NOMO-1 treated with dmso at 0.1 percent for 144 hours (cell line): ENCODE measurements around the gene RTN4RL1.

Source experiments
- DNase-seq: peaks from one replicate; lab custom pipeline; 2025; ENCODE audit not compliant: unreplicated experiment; lab: John Stamatoyannopoulos, UW

The RTN4RL1 gene

DNA sequence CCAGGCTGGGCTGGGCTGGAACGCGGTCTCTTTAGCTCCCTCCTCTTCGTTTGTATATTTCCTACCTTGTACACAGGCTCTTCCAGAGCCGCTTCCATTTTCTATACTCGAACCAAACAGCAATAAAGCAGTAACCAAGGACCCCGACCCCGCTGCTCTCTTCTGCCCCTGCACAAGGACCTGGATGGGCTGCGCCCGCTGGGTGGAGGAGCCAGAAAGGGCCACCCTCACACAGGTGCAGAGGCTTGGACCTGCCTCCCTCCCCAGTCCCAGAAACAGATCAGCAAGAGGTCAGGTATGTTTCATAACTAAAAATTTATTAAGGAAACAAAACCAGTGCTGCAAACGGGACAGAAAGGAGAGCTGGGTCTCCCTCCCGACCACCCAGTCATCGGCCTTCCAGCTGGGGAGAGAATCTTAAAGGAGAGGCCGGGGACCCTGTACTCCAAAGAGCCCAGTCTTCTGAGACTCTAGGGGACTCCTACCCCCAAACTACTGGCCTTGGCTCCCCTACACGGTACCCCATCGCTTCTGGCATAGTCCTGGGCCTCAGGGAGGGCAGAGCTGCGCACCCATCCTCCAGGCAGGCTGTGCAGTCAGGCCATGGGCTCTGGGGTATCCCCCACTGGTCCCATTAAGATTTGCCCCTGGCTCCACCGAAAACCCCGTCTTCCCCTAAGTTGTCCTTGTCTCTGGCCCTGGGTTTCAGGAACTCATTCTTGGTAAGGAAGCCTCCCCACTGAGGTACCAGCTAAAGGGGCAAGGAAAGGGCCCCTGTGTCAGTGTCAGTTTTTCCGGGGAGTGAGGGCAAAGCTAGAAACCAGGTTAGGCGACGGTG, 34.6 kb upstream of the RTN4RL1 start:
- no peak for DNase-seq

DNA sequence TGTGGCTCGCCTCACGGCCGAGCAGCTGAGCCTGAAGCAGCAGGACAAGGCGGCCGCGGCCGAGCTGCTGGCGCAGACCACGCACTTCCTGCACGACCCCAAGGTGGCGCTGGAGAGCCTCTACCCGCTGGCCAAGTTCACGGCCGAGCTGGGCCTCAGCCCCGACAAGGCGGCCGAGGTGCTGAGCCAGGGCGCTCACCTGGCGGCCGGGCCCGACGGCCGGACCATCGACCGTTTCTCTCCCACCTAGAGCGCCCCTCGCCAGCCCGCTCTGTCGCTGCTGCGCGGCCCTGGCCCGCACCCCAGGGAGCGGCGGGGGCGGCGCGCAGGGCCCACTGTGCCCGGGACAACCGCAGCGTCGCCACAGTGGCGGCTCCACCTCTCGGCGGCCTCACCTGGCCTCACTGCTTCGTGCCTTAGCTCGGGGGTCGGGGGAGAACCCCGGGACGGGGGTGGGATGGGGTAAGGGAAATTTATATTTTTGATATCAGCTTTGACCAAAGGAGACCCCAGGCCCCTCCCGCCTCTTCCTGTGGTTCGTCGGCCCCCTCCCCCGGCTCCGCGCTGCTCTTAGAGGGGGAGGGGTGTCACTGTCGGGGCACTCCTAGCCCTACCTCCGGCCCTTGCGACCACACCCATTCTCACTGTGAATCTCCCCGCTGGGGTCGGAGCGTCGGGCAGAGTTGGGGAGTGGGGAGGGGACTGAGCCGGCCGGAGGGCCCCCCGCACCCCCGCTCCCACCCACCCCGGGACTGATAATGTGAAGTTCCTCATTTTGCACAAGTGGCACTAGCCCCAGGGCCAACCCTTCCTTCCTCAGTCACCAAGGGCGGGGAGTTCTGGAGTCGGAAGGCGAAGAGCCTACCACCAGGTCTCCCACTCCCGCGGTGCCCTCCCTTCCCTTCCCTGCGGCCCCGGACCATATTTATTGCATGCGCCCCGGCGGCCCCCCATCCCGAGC, 33.7 kb upstream of the RTN4RL1 start:
- DNase-seq, result peak; percentile 66

DNA sequence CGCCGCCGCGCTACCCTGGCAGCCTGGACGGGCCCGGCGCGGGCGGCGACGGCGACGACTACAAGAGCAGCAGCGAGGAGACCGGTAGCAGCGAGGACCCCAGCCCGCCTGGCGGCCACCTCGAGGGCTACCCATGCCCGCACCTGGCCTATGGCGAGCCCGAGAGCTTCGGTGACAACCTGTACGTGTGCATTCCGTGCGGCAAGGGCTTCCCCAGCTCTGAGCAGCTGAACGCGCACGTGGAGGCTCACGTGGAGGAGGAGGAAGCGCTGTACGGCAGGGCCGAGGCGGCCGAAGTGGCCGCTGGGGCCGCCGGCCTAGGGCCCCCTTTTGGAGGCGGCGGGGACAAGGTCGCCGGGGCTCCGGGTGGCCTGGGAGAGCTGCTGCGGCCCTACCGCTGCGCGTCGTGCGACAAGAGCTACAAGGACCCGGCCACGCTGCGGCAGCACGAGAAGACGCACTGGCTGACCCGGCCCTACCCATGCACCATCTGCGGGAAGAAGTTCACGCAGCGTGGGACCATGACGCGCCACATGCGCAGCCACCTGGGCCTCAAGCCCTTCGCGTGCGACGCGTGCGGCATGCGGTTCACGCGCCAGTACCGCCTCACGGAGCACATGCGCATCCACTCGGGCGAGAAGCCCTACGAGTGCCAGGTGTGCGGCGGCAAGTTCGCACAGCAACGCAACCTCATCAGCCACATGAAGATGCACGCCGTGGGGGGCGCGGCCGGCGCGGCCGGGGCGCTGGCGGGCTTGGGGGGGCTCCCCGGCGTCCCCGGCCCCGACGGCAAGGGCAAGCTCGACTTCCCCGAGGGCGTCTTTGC, 32.8 kb upstream of the RTN4RL1 start:
- DNase-seq, result no peak

DNA sequence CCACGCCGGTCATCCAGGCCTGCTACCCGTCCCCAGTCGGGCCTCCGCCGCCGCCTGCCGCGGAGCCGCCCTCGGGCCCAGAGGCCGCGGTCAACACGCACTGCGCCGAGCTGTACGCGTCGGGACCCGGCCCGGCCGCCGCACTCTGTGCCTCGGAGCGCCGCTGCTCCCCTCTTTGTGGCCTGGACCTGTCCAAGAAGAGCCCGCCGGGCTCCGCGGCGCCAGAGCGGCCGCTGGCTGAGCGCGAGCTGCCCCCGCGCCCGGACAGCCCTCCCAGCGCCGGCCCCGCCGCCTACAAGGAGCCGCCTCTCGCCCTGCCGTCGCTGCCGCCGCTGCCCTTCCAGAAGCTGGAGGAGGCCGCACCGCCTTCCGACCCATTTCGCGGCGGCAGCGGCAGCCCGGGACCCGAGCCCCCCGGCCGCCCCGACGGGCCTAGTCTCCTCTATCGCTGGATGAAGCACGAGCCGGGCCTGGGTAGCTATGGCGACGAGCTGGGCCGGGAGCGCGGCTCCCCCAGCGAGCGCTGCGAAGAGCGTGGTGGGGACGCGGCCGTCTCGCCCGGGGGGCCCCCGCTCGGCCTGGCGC, 32.1 kb upstream of the RTN4RL1 start:
- DNase-seq, result no peak

DNA sequence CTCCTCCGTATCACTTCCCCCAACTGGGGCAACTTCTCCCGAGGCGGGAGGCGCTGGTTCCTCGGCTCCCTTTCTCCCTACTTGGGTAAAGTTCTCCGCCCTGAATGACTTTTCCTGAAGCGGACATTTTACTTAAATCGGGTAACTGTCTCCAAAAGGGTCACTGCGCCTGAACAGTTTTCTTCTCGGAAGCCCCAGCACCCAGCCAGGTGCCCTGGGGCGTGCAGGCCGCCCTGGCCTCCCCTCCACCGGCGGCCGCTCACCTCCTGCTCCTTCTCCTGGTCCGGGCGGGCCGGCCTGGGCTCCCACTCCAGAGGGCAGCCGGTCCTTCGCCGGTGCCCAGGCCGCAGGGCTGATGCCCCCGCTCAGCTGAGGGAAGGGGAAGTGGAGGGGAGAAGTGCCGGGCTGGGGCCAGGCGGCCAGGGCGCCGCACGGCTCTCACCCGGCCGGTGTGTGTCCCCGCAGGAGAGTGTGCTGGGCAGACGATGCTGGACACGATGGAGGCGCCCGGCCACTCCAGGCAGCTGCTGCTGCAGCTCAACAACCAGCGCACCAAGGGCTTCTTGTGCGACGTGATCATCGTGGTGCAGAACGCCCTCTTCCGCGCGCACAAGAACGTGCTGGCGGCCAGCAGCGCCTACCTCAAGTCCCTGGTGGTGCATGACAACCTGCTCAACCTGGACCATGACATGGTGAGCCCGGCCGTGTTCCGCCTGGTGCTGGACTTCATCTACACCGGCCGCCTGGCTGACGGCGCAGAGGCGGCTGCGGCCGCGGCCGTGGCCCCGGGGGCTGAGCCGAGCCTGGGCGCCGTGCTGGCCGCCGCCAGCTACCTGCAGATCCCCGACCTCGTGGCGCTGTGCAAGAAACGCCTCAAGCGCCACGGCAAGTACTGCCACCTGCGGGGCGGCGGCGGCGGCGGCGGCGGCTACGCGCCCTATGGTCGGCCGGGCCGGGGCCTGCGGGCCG, 31.4 kb upstream of the RTN4RL1 start:
- DNase-seq, result no peak

DNA sequence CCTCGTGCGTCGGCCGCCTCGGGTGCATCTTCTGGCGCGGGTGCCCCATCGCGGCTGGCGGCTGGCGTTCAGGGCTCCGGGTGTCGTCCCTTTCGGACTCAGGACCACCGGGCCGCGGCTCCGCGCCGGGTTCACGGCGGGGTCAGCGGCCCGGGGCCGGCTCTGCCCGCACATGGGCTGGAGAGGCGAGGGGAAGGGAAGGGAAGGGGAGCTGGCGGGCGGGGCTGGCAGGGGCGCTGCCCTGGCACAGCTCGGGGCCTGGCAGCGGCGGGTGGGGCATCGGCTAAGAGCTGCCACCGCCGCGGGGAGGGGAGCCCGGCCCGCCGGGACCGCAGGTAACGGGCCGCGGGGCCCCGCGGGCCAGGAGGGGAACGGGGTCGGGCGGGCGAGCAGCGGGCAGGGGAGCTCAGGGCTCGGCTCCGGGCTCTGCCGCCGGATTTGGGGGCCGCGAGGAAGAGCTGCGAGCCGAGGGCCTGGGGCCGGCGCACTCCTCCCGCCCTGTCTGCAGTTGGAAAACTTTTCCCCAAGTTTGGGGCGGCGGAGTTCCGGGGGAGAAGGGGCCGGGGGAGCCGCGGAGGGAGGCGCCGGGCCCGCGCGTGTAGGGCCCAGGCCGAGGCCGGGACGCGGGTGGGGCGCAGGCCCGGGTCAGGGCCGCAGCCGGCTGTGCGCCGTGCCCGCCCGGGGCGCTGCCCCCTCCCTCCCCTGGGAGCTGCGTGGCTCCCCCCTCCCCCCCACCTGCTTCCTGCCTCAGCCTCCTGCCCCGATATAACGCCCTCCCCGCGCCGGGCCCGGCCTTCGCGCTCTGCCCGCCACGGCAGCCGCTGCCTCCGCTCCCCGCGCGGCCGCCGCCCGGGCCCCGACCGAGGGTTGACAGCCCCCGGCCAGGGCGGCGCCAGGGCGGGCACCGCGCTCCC, 30.4 kb upstream of the RTN4RL1 start:
- DNase-seq, result no peak

DNA sequence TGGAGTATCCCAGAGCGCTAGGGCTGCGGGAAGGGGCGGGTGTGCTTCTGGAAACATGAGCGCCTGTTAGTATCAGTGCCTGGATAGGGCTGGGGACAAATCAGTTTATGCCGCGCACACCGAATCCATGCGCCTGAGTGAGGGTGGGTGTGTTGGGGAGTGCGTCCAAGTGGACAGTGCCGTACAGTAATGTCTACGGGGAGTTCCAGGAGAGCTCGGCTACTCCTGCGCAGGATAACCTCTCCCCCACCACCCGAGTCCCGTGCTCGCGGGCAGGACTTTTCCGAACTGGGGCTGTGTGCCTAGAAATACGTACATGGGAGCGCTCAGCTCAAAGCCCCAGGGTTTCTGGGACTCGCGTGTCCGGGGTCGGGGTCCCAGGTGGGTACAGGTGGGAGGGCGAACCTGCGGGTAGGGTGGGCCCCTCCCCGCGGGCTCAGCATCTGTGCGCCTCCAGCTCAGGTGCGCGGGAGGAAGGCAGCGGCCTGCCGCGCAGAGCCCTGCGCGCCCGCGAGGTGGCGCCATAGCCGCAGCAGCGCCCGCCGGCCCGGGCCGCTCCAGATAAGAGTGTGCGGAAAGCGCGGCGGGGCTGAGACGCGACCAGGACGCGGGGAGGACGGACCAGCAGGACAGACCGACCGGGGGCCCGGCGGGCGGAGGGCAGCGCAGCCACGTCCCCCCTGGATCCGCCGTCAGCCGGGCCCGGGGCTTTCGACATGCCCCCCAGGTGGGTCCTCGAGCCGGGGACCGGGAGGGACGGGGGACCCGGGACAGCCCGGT, 29.6 kb upstream of the RTN4RL1 start, which contains the start of gene HIC1:
TSS of gene HIC1 (plus strand) at position 592 of the 780 bp plus-strand sequence. CDS start 1,588 bp downstream, outside the sequence.
- peak; percentile 58 for DNase-seq

DNA sequence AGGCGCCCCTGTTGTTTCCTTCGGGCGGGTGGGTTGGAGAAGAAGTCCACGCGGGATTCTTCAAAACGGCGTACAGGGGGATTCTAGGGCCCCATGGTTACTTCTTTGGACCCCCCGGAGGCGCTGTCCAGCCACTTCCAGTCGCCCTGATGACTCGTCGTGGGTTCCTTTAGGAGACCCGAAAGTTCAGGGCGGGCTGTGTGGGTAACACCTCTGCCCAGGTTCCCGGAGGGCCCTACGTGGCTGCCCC, 29.1 kb upstream of the RTN4RL1 start:
- DNase-seq, result no peak

DNA sequence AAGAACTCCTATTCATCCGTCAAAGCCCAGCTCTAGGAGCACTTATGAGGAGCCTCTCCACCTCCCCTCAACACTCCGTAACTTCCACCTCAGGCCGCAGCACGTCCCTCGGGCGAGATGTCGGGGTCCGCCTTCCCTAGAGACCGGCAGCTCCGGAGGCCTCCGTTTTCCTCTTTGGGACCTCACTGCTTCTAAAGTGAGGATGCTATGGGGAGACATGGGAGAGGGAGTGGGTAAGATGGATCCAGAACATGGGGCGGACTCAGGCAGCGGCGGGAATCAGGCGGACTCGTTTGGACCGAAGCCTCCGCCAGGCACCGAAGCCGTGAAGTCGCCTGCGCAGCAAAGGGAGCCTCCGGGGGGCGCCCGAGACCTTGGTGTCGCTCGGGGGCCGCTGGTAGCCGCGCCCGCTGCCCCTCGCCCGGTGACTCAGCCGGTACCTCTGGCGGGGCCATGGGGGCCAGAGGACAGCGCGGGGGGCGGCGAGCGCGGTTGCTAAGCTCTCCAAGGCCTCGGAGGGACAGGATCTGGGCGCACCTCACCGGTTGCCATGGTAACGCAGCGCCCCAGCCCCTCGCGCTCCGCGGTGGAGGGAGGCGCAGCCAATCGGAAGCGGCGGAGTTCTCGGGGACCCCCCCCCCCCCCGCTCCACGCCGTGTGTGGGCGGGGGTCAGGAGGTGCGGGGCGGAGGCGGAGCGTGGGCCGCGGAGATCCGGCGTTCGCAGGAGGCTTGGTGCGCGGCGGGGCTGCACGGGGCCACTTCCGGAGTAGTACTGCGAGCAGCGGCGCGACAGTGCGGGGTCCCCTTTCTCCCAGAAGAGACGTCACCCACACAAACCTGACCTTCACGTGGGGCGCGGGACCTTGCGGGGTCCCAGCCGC, 28.5 kb upstream of the RTN4RL1 start:
- peak; percentile 30 for DNase-seq

DNA sequence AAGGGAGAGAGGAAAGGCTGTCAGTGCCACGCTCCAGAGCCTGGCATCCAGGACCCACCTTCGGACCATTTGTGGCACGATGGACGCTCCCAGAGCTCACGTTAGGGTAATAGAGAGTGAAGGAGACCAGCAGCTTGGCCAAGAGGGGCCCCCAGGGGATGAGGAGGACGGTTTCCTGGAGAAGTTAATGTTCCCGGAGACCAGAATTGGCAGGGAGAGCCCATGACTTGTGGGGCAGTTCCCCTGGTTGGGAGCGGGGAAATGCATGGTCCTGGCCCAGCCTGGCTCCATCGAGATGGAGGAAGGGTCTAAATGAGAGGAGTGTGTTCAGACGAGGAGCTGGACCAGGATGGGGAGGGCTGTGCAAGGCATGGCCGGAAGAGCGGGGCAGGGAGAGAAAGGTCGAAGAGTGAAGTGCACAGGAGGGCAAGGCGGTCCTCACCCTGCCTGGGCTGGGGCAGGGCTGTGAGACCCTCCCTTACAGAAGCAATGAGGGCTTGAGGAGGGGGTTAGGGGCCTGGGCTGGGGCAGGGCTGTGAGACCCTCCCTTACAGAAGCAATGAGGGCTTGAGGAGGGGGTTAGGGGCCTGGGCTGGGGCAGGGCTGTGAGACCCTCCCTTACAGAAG, 26.9 kb upstream of the RTN4RL1 start:
- no peak for DNase-seq

DNA sequence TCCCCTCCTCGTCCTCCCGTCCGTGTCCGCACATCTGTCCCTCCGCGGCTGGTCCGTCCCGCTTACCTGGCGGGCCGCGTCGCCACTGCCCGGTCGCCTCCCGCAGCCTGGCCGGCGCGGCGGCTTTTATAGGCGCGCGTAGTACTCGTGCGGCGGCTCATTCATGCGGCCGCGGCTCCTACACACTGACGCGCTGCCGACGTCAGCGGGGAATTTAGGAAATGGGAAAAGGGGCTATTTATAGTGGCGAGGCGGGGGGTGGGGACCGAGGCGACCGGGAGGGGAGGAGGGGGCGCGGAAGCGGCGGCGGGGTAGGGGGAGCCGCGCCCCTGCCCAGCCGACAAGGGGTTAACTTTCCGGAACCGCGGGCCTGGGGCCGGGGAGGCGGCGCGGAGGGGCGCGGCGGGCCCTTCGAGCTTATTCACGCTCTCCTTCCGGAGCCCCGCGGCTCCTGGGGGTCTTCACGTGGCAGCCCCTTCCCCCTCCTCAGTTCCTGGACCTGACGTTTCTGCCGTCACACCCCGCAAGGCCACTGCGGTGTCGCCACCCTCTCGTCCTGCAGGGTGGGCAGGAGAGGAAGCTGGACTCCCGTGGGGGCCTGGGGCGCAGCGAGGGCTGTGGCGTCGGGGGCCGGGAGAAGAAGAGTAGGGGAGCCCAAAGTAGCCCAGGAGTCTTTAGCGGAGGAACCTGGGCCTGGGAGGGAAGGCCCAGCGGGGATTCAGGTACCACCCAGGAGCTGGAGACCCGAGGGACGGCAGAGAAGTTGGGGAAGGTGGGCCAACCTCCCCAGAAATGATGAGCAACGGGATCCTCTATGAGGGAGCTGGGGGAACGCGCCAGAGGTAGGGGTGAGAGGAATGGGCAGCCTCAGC, 26.2 kb upstream of the RTN4RL1 start:
- DNase-seq, result no peak

DNA sequence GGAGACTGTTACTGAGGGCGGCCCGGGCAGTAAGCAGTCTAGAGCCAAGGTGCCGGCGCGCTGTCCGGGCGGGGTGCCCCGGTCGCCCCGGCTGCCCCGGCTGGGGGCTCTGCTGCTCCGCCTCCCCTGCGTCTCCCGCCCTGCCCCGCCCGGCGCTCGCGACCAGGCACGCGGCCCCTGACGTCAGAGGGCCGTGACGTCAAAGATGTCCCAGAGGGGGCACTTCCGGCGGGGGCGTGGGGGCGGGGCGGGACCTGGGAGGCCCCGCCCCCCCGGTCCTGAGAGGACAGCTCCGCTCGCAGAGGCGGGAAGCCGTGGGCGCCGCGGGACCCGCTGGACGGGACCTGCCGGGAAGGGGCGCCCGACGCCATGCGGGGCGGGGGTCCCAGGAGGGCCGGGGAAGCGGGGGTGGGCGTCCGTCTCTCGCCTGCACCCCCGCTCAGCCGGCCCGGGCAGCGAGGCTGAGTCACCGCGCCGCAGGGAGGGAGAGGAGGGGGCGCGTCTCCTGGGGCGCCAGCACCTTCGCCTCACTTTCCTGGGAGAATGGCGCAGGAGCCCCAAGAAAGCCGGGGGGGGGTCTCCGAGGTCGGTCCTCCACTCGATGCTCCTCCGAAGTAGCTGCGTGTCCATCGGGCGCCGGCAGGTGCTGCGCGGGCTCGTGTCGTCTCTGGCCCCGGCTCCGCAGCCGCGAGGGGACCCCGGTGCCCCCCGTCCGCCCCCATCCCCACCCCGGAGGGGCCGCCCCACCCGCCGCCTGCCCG, 25.3 kb upstream of the RTN4RL1 start:
- DNase-seq, result no peak

DNA sequence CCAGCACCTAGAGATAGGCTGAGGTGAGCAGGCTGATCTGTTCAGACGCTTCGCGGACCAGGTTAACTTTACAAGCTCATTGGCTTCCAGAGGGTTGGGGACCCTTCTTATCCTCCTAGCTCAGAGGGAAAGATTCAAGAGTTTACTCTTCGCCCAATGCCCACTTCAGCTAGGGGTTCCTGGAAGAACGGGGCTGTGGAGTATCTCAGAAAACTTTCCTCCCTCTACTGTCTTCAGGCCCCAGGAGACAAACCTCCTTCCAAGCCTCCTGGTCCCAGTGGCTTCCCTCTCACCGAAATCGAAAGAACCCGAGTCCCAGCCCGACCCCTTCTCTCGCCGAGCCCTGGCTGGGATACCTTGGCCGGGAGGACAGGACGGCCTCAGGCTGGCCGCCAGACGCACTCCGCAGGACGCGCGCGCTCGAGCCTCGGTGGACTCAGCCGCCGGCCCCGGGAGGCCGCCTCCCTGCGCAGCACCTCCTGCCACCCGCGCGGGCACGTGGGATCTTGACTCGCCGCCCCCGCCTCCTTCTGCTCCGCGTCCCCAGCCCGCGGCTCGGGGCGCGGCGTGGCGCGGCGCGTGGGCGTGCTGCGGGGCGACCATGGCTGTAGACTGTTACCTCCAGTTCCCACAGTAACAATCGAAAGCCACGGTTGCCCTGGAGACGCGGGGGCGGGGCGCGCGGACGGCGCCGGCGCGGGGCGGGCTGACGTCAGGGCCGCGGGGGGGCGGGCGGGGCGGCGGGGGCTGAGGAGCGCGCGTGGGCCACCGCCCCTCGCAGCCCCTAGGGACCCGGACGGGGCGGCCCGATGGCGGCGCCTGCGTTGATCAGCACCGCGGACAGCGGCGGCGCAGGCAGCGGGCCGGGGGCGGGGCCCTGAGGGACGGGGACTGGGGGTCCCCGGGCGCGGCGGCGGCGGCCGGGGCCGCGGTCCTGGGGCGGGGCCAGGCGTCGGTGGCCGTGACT, 24.5 kb upstream of the RTN4RL1 start:
- DNase-seq, result no peak

DNA sequence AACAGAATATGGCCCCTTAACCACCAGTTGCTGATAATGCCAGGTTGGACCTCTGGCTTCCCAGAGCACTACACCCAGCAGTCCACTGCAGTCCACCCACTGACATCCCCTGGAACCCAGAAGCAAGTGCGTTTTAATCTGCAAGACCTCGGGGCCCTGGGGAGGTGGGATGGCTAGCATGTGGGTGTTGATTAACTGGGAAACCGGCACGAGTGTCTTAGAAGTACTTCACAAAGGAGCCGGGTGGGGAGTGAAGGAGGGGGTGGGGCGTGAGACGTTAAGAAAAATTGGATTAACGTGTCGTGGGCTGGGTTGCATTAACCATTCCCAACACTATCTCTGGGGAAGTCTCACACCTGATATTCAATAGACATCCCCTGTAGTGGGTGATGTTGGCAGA, 23.7 kb upstream of the RTN4RL1 start:
- DNase-seq, result no peak
